GM19455 (cell line): ENCODE measurements around the gene ISG20L2.

ENCODE experiments used
- ATAC-seq: cut with Tn5 transposase; IDR thresholded peaks from one replicate; pipeline ENCODE4 v1.9.1; 2021; ENCODE audit not compliant: unreplicated experiment

ISG20L2 gene

DNA sequence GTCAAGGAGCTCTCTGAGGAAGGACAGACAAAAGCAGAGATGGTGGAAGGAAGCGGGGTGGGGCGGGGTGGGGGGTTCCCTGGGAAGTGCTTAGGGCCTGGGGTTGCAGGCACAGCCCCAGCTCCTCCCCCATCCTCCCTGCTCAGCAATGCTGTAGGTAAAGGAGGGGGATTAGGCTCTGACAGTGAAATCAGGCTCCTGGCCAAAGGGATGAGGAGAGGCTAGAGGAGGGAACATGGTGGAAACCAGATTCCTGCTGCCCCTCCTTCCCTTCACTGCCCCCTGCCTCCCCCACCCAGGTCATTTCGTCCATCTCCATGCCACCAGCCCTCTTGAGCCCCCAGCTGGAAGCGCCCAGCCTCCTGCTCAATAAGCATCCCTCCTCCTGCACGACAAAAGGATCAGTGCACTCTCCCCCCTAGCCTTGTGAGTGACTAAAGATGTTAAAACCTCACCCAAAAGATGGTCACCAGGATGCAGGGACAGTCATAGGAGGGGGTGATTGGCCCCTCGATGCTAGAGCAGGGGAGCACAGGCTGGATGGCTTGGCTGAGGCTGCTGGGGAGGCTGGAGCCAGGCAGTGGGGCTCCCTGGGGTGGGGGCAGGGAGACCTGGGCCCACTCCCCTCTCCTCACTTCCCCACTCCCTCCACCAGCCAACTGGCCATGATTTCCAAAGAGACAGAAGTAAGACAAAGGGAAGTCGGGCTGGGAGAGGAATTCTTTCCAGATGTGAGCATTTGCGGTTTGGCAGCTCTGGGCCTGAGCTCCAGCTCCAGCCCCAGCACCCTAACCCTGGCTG is 20.9 kb downstream of the ISG20L2 start:
- ATAC-seq: no peak

DNA sequence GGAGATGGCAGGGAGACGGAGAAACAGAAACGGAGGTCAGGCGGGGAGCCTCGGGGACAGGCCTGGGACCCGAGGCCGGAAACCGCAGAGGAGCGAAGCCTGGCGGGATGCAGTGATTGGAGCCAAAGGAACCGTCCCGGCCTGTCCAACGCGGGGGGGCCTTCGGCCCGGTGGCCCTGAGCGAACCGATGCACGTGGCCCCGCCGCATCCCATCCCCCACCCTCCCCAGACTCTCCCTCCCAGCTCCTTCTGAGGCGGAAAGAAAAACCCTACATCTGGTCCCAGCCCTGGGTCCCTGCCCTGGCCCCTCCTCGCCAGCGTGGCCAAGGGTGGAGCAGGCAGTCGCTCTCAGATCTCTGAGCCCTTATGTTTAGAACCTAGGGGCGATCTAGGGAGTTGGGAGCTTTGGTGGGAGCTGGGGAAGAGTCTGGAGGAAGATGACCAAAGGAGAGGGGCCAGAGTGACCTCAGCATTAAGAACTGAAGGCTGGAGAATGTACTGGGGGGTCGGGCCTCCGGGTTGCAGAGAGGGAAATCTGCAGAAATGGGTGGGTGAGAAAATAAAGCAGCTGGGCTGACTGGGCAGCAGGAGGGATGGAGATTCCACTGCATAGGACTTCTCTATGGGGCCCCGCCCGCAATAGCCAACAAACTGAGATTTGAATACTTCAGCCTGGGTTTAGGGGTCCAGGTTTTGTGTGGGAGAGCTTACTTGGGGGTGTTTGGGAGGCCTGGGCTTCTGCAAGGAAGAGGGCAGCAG is 21.7 kb downstream of the ISG20L2 start:
- ATAC-seq: no peak

DNA sequence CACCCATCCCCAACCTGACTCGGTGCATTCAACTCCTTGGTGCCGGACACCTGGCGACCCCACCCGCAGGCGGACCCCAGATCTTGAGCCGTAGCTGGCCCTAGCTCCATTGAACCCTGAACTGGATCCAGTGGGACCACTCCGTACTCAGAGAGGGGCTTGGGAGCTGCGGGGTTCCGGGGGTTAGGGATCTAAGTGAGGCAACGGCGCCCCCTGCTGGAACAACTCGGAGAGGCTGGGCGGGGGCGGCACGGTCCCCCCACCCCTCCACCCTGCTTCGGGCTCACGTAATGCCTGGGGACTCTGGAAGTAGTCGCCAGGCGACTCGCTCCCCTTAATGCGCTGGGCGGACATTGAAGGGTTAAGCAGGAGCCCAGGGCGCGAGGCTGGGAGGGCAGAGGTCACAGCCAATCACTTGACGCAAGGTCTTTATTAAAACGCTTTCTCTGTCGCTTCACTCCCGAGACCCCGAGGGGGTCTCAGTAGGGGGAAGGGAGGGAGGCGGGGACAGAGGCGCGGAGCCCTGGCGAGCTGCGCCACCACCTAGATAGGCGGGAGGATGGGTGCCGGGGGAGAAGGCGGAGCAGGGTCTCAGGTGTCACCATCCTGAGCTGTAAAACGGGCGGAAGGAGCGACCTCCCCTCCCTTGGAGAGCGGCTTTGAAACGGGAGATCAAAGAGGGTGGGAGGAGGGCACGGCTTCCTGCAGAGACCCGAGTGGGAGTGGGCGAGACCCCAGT is 22.5 kb downstream of the ISG20L2 start:
- no peak for ATAC-seq

DNA sequence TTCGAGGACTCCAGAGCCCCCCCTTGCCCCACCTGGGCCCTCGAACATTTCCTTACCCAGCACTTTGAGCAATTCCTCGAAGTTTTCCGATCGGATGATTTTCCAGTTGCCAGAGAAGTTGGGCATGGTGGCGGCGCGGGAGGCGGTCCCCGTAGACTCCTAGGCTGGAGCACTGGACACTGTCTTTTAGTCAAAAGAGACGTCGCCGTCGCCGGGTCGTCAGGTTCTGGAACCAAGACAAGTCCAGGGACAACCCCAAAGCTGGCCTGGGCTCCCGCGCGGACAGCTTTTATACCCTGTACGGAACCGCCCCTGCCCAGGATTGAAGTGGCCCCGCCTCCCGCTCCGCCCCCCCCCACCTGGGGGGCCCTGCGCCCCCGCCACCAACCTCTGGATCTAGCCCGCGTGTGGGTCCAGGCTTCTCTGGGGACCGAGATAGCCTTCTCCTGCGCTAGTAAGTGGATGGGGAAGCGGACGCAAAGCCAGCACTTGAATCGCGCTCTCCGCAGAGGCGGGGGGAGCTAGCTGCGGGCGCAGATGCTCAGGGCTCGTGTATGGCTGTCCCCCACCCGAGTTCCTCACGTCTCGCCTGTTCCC is 23.1 kb downstream of the ISG20L2 start, which contains the start of gene CRABP2:
Gene CRABP2 (minus strand): TSS at position 263 of the 597 bp plus-strand sequence. CDS start 137 bp downstream, at position 126.
- ATAC-seq: no peak

DNA sequence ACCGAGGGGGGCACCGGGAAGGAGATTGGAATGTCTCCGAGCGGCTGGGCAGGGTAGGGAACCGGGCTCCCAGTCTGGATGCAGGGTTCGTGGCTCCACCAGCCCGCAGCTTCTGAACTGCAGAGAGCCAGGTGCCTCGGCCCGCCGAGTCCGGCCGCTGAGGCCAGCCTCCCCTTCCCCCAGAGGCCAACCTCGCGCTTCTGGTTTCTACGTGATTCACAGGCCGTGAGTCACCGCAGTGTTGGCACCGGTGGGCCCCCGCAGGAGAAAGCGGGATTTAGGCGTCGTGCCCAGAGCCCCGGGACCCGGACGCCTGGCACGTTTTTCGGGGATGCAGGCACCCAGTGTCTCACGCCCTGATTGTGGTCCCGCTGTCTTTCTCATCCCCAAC is 23.6 kb downstream of the ISG20L2 start:
- ATAC-seq: no peak

DNA sequence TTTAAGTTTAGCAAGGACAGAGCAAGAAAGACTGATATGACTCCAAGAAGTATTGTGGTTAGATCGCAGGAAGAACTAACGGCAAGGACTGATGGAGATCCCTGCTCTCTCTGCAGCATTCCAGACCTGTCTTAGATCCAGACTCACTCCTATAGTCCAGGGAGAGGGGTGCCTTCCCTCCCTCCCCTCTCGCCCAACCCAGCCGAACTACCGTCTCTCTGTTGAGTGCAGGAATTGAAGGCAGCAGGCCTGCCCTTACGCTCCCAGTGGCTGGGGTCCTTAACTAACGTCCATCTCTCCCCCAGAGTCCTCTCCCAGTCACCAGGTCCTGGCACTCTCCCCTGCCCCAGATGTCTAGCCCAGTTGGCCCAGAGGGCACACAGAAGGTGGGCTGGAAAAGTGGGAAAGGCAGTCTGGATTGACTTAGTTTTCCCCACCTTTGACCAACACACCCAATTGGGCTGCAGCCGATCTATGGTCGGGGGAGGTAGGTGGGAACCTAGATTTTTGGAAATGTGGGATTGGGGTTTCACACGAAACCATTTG is 24.3 kb downstream of the ISG20L2 start:
- no peak for ATAC-seq

DNA sequence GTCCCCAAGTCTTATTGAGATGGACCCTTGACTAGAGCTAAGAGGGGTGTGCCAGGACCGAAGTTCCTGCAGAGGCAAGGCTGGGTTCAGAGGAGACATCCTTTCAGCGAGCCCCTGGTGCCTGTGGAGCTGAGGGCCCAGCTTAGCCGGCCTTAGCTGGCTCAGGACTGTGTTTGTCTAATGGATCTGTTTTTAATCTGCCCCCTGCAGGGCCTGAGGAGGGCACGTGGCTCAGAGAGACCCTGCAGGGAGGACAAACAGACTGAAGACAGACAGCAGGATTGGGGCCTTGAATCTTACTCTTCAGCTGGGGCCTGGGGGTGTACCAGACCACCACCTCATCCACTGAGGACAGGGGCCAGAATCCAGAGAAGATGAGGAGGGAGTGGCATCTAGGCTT is 24.8 kb downstream of the ISG20L2 start:
- ATAC-seq: no peak

DNA sequence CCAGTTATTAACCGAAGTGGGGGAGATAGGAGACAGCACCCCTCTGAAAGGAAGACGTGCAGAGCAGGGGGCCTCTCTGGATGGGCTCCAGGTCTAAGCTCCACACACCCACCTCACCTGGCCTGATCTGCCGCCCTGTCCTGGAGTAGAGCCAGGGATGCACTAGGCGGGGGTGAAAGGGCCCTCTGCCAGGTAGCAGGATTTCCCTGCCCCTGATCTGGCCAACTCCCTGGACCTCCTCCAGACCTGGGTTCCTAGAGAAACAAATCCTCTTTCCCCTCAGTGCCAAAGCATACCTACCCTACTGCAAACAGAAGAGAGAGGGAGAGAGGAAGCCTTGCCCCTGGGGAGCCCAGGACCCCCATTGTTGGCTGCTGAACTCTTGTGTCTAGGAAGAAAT is 25.2 kb downstream of the ISG20L2 start:
- no peak for ATAC-seq

DNA sequence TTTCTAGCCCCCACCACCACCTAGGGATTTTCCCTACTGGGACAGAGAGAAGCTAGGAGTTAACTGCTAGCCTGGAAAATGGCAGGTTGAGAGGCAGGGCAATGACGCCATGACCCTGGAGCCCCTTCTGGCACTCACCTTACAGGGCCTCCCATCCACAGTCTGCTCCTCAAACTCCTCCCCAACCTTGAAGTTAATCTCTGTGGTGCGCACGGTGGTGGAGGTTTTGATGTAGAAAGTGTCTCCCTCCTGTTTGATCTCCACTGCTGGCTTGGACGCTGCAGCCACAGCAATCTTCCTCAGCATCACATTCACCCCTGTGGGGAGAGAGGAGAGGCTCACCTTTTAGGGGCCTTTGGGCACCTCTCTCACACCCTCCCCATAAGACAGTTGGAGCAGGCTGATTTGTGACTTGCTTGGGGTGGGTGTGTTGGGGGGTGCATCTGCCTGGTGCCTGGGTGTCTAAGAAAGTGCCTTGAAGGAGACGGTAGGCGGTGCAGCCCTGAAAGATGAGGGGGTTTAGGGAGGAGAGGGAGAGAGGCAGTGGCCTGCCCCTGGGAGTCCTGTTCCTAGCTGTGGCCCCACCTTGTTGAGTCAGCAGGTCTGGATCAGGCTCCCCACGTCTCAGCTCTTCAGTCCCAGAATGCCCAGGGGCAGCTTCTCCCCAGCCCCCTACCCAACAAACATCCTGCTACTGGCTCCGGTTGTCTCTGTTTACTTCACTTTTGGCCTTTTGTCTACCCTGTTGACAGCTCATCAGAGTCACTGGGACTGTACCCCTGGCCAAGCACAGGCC is 27.6 kb downstream of the ISG20L2 start:
- ATAC-seq: no peak

DNA sequence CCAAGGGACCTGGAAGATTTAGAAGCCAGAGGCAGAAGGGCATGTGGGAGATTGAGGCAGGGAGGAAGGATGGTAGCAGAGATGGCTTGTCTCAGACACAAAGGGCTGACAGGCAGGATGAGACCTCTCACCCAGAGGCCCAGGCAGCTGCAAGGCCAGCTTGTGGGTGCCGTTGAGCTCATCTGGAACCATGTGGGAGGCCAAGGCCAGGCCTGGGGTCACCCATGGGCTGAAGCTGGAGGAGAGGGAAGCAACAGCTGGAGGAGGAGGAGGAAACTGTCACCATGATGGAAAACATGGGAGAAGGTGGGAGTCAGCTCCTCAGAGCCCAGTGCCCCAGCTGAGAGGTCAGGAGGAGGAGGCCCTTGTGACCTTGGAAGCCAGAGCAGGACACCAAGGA is 29.6 kb downstream of the ISG20L2 start:
- ATAC-seq: no peak

DNA sequence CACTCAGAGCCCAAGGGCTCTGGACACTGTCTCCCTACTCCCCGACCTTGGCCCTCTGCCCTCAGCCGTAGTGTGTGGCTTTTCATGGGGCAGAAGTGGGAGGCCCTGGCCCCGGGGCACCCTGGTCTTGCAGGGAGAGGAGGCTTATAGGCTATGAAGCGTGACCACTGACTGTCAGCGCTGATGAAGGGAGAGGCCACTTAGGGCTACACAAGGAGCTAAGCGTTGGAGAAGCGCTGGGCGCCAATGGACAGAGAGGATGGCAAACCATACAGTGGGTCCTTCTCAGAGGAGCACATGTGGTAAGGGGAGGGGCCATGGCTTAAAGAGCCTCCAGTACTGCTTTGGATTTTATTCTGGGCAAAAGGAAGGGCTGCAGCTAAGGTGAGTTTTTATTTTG is 31.1 kb downstream of the ISG20L2 start:
- ATAC-seq: no peak

DNA sequence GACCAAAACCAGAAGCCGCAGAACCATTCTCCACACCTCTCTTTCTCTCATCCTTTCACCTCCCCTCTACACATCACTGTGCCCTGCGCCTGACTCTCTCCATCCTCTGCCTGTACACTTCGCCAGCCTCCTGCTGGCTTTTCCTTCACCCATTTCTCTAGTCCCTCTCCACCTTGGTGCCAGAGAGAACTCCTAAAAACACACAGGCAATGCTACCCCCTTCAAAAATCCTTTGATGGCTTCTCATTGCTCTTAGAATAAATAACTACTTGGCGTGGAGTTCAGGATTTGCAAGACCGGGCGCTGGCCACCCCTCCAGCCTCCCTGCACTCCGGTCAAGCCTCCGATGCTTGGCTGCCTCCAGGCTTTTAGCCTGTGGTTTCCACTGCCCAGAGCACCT is 31.8 kb downstream of the ISG20L2 start:
- no peak for ATAC-seq

DNA sequence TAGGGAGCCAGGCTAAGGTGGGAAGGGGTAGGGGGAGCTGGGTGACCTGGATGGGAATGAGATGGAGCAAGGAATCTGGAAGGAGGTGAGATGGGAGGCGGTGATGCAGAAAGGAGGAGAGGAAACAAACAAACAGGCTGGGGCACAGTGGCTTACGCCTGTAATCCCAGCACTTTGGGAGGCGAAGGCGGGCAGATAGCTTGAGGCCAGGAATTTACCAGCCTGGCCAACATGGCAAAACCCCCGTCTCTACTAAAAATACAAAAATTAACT is 33.9 kb downstream of the ISG20L2 start:
- no peak for ATAC-seq

DNA sequence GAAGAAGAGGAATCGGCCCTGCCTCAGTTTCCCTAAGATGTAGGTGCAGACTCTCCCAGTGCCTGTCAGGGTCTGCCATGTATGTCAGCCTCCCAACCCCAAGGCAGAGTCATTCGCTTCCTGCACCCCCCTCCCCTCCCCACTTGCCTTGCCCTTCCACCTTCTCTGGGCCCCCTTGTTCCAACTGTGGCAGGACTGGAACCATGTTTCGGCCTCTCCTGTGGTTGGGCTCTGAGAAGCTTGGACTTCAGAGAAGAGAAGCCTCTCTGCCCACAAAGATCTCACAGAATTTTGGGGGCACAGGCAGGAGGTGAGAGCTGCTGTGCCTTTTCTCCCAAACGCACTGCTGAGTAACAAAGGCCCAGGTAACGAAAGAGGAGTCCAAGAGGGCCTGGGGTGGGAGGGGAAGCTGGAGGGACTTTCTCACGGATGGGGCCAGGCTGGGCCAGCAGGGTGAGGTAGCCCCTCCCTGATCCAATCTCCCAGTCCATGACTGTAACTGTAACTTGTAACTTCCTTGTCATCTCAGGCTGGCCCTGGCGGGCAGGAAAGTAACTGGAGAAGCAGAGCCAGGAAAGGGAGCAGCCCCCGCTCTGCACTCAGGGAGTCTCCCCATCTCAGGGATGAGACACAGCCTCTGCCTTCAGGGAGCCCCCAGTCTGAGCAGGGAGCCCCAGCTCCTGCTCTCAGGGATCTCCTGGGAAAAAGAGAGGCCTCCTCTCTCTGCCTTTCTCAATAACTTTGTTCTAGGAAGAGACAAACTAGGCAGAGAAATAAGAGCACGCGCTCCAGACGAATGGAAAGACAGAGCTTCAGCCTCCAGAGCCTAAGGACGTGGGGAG is 34.5 kb downstream of the ISG20L2 start:
- no peak for ATAC-seq

DNA sequence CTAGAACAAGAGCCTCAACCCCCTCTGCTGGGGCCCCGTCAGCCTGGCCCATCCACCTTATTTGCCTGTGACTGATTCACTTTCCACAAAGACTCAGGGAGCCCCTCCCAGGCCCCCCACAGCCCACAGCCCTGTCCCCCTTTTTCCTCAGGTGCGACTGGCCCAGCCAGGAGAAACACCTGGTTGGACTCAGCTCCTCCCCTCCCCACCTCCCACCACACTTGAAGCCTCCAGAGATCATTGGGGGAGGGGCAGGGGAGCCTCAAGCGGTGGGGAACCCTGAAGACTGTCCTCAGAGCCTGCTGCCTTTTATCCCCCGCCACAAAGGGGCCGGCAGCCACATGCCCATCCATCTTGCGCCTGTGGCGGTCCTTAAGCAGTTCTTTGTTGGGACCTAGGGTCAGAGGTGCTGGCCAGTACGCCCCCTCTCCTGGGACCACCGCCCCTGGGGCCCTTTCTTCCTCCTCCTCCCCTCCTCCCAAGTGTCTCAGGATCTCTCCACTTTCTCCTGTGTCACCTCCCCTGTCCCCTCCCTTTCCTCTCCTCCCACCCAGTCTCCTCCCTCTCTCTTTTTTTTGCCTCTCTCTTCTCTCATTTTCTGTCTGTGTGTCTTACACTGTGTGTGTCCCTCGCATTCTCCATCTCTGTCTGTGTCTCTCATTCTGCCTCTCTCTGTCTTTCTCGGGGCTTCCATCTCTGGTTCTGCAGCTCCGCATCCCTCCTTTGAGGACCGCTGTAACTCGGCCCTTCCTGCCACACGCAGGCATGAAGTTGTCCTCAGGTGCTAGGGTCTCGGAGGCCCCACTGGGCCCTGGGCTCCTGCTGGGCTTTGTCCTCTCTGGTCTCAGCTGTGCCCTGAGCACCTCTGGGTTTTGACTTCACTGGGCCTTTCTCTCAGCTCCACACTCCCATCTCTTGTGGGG is 35.4 kb downstream of the ISG20L2 start:
- no peak for ATAC-seq

DNA sequence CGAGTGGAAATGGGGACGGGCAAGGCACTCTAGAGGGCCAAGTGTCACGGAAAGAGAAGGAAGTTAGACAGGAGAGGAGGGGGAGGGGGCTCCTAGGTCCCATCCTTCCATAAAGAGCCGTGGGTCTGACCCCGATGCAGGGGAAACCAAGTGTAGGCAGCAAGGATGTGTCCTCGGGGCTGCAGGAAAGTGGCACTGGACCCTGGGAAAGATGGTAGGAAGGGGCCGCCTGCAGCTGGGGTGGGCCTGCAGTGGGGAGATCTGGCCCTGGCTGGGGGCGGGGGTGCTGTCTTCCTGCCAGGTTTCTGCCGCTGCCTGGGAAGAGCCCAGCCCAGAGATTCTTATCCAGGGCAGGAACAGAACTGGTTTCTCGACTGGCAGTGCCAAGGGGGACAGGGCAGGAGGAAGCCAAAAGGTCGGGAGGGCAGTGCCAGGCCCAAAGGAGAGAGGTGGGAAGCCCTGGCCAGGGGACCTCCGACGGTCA is 36.1 kb downstream of the ISG20L2 start:
- no peak for ATAC-seq

DNA sequence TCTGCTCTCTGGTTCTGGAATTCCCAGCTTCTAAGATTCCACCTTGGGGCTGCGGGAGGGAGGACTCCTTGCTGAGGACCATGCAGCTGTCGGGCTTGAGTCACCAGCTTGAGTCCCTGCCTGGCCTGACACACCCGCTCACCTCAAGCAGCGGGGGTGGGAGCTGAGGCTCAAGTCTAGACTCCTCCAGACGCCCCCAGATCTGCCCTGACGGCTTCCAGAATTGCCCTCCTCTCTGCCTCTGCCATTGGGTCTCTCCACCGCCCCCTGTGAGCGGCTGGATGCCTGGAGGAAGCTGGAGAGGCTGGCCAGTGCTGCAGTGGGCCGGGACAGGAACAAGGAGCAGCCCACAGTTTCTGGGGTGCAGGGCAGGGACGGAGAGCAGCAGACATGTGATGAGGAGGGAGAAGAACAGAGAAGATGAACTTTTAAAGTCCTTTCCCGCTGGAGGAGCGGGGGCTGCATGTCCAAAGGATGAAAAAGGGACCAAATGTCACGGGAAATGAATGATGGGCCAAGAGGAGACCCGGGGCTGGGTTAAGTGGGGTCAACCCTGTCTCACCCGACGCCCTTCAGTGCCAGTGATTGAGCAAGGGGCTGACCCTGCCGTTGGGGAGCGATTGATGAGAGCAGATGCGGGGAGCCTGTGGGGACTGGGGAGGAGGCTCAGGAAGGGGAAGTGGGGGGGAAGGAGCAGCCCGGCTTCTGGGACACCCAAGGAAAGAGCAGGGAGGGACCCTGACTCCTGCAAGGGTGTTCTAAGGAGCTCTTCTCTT is 36.7 kb downstream of the ISG20L2 start:
- ATAC-seq: no peak

DNA sequence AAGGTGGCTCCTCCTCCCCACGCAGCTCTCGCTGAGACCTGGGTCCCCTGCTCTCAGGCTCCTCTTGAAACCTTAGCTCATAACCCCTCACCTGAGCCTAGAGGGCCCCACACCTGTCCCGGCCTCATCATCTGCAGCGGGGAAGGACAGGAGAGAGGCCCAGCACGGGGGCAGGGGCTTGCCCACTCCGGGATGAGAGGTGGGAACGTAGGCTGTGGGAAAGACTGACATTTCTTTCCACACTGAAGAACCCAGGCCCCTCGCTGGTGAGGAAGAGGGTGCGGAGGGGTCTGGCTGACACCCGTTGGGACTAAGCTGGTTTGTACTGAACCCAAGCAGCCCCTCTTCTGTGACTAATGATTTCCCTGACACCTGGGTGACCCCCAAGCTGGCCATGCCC is 37.4 kb downstream of the ISG20L2 start:
- no peak for ATAC-seq
